ENCODE data around the gene CTRL.
"Not testable (repeated sequence)": the region's sequence is repeated elsewhere in the genome, so short reads cannot be mapped to it uniquely, and the experiment has no call there.

The CTRL gene

DNA sequence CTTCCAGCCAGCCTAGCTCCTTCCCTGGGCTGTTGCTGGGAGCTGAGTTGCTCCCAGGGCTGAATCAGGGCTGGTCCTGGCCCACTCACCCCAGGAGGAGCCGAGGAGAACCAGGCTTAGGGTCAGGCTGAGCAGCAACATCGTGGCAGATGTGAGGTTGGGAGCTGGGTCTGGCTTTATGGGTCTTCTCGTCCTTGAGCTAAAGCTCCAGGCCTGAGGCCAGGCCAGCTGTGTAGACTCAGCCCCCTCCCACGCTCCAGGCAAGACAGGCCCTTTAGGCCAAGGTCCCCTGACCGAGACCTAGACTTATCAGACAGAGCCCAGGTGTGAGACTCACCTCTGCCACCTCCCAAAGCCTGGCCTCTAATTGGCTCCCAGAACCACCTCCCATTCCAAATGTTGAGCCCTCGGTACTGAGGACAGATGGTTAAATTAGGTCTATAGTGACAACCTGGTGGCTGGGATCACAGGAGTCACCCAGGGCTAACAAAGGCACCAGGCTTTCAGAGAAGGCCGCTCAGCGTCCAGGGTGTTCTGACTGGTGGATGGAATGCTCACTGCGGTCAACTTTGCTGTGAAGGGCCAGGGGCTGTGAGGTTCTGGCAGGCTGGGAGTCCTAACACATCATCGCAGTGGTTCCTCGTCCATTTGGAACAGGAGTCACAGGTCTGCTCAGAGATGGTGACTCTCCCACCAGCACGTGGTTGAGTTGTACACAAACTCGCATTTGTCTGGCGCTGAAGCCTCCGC lies at the start of gene CTRL:
TSS of gene CTRL (minus strand) at position 151 of the 750 bp plus-strand sequence. CDS start at position 141, 10 bp downstream.
- Histone ChIP-seq H3K9me3 (ENCODE audit: control insufficient read depth, low read length) (no peaks in the 10 kb centered on the region), H3K4me3 (ENCODE audit: low read length) (no peak within 1 kb of the TSS), H3K4me1 (ENCODE audit: control insufficient read depth, insufficient read depth, low read length) (peaks cover 22% of the 10 kb centered on the region), H3K36me3 (ENCODE audit: control insufficient read depth, insufficient read depth, low read length, severe bottlenecking) (peaks cover 35% of the 10 kb centered on the region), H3K27me3 (replicated peaks; ENCODE audit: control insufficient read depth, insufficient read depth, low read length) (no peaks in the 10 kb centered on the region), H3K9ac (ENCODE audit: low read length) (no peak within 1 kb of the TSS)
- DNase-seq (ENCODE audit: low read depth): no peak

DNA sequence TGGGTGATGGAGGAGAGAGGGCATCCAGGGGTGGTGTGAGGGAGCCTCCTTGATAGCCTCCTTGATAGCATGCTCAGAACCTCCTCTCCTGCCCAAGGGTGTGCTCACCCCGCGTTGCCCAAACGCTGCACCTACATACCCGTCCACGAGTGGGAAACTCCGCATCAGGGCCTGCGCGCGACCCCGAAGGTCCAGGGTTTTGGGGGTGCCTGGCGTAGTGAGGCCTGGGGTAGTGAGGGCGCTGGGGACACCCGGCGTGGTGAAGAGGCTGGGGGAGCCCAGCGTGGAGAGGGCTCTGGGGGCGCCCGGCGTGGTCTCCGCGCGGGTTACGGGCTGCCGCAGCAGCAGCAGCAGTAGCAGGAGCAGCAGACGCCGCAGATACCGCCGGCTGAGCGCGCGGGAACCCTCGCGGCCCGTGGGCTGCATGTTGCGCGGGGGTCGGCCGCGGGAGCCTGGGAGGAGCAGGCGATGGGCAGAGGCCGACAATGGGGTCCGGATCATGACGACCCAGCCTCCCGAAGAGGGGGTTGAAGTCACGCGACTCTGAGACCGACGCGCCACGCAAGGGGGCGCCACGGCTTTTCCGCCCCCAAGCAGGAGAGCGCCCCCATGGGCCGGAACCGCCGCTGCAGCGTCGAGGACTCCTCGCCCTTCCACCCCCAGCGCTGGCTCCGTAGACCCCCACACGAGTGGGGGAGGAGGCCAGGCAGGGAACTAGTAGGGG lies 48.5 kb upstream of the CTRL start, which contains the start of gene DPEP3:
TSS of gene DPEP3 (minus strand) at position 545 of the 724 bp plus-strand sequence. CDS start at position 426, 119 bp downstream.
- H3K4me1 ChIP-seq (ENCODE audit: control insufficient read depth, insufficient read depth, low read length): no peaks in the 10 kb centered on the region
- no peaks in the 10 kb centered on the region for H3K36me3 ChIP-seq (ENCODE audit: control insufficient read depth, insufficient read depth, low read length, severe bottlenecking)
- no peak for DNase-seq (ENCODE audit: low read depth)
- peaks cover 33% of the 10 kb centered on the region for H3K27me3 ChIP-seq (replicated peaks; ENCODE audit: control insufficient read depth, insufficient read depth, low read length)
- H3K9ac ChIP-seq (ENCODE audit: low read length): no peak within 1 kb of the TSS
- H3K4me3 ChIP-seq (ENCODE audit: low read length): no peak within 1 kb of the TSS
- no peaks in the 10 kb centered on the region for H3K9me3 ChIP-seq (ENCODE audit: control insufficient read depth, low read length)

DNA sequence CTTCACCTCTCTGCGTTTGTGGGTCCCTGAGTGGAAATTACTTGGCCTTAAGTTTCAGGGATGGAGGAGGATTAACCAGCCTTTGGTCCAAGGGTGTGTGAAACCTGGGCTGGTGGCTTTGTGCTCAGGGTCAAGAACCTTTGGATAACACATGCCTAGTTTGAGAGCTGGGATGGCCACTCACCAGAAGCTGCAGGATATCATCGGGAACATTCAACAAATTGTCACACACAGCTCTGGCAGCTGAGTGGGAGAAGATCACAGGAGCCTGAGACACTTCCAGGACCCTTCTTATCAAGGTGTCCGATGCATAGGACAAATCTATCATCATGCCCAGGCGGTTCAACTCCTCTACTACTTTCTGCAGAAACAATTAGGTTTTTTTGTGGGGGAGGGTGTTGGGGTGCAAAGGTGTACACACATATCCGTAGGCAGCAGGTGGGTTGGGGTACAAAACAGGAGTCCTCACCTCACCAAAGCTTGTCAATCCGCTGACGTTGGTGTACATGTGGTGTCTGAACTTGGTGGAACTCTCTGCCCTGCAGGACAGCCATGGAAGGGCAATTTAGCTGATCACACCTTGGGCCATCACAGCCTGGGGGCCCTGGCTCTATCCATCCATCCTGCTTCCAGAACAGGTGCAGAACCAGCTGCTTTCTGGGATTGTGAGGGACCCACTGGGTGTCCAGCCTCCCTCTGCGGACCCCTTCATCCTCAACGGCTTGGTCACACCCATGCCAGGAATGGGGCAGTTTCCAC lies 46.0 kb upstream of the CTRL start:
- Histone ChIP-seq H3K9ac (ENCODE audit: low read length) (no peak overlapping the region), H3K36me3 (ENCODE audit: control insufficient read depth, insufficient read depth, low read length, severe bottlenecking) (no peaks in the 10 kb centered on the region)
- DNase-seq (ENCODE audit: low read depth): no peak

GRCh38 chr16:67977005-67977404 lies 45.3 kb upstream of the CTRL start:
- no peaks in the 10 kb centered on the region for H3K4me1 ChIP-seq (ENCODE audit: control insufficient read depth, insufficient read depth, low read length)
- no peak overlapping the region for H3K4me3 ChIP-seq (ENCODE audit: low read length)
- no peak overlapping the region for H3K9ac ChIP-seq (ENCODE audit: low read length)
- no peaks in the 10 kb centered on the region for H3K9me3 ChIP-seq (ENCODE audit: control insufficient read depth, low read length)
- no peak for DNase-seq (ENCODE audit: low read depth)
- H3K36me3 ChIP-seq (ENCODE audit: control insufficient read depth, insufficient read depth, low read length, severe bottlenecking): no peaks in the 10 kb centered on the region
- H3K27me3 ChIP-seq (replicated peaks; ENCODE audit: control insufficient read depth, insufficient read depth, low read length): peaks cover 27% of the 10 kb centered on the region

More for the DNA sequence above, 46.0 kb upstream of the CTRL start:
- Histone ChIP-seq H3K27me3 (replicated peaks; ENCODE audit: control insufficient read depth, insufficient read depth, low read length) (peaks cover 27% of the 10 kb centered on the region), H3K9me3 (ENCODE audit: control insufficient read depth, low read length) (no peaks in the 10 kb centered on the region), H3K4me1 (ENCODE audit: control insufficient read depth, insufficient read depth, low read length) (no peaks in the 10 kb centered on the region), H3K4me3 (ENCODE audit: low read length) (no peak overlapping the region)

DNA sequence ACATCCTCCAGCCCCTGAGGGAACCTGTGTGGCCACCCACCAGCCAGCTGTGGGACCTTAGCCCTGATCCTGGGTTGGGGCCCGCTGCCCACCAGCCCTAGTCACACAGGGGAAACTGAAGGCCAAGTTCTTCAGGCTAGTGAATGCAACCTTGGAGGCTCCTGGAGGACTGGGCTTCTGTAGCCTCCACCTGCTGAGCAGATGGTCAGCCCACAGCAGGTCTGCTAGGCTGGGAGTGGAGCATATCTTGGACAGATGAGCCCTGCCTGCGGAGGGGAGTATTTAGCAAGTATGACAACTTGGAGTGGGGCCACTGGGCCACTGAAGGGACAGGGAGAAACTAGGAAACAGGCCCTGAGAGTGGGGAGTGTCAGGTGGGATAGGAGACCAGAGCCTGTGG lies 44.5 kb upstream of the CTRL start:
- H3K9me3 ChIP-seq (ENCODE audit: control insufficient read depth, low read length): no peaks in the 10 kb centered on the region
- H3K9ac ChIP-seq (ENCODE audit: low read length): no peak overlapping the region
- peaks cover 27% of the 10 kb centered on the region for H3K27me3 ChIP-seq (replicated peaks; ENCODE audit: control insufficient read depth, insufficient read depth, low read length)
- no peaks in the 10 kb centered on the region for H3K4me1 ChIP-seq (ENCODE audit: control insufficient read depth, insufficient read depth, low read length)
- no peaks in the 10 kb centered on the region for H3K36me3 ChIP-seq (ENCODE audit: control insufficient read depth, insufficient read depth, low read length, severe bottlenecking)
- no peak overlapping the region for H3K4me3 ChIP-seq (ENCODE audit: low read length)
- DNase-seq (ENCODE audit: low read depth): no peak

DNA sequence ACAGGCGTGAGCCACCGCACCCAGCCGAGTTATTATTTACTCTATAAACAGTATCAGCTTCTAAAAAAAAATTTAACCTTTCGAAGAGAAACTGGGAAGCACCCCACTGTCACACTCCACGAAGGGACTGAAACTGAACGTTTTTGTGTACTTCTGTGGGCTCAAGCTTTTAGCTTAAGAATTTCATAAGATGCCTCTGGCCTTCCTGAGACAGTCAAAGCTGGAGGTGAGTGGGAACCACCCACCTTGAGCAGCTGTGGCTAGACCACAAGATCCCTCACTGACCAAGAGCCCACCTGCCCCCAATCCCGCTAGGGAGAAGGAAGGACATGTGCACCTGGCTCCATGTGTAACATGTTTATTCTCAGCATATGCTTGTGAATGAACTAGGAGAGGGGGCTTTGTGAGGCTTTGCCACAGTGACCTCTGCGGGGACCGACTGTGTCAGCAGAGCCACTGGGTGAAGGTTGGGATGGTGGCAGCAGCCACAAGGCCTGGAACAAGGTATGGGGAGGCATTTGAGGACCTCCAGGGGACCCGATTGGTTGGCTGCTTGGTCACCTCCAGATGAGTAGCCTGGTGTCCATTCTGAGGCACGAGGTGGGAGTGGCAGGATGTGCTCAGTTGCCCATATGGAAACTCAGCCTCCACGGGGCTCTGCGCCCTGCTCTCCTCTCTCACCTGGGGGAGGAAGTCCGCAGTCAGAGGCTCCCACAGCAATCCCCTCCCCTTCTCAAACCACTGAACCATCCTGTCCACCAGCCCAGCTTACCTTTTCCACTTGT lies 43.9 kb upstream of the CTRL start:
- Histone ChIP-seq H3K4me3 (ENCODE audit: low read length) (no peak overlapping the region), H3K36me3 (ENCODE audit: control insufficient read depth, insufficient read depth, low read length, severe bottlenecking) (no peaks in the 10 kb centered on the region), H3K27me3 (replicated peaks; ENCODE audit: control insufficient read depth, insufficient read depth, low read length) (peaks cover 25% of the 10 kb centered on the region), H3K9ac (ENCODE audit: low read length) (no peak overlapping the region), H3K4me1 (ENCODE audit: control insufficient read depth, insufficient read depth, low read length) (no peaks in the 10 kb centered on the region), H3K9me3 (ENCODE audit: control insufficient read depth, low read length) (no peaks in the 10 kb centered on the region)
- DNase-seq (ENCODE audit: low read depth): no peak

GRCh38 chr16:67972285-67972684 lies 40.6 kb upstream of the CTRL start:
- H3K36me3 ChIP-seq (ENCODE audit: control insufficient read depth, insufficient read depth, low read length, severe bottlenecking); DNase-seq (ENCODE audit: low read depth); H3K4me3 ChIP-seq (ENCODE audit: low read length); H3K4me1 ChIP-seq (ENCODE audit: control insufficient read depth, insufficient read depth, low read length); H3K9ac ChIP-seq (ENCODE audit: low read length); H3K9me3 ChIP-seq (ENCODE audit: control insufficient read depth, low read length): not testable (repeated sequence)
- peaks cover 11% of the 10 kb centered on the region for H3K27me3 ChIP-seq (replicated peaks; ENCODE audit: control insufficient read depth, insufficient read depth, low read length)

DNA sequence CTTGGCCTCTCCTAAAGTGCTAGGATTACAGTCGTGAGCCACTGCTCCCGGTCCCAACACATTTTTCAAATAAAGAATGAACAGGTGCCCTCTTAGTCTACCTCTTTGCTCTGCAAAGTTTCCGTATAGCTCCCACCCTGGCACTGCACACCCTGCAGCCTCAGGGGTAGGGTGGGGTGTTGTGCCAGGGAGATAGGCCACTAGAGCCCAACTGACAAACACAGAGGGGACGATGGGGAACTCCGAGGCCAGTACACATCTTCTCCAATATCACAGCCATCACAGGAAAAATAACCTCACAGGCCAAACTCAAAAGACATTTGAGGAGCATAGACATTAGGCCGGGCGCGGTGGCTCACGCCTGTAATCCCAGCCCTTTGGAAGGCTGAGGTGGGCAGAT lies 39.4 kb upstream of the CTRL start:
- Histone ChIP-seq H3K4me1 (ENCODE audit: control insufficient read depth, insufficient read depth, low read length) (peaks cover 19% of the 10 kb centered on the region), H3K4me3 (ENCODE audit: low read length) (no peak overlapping the region), H3K9ac (ENCODE audit: low read length) (no peak overlapping the region), H3K27me3 (replicated peaks; ENCODE audit: control insufficient read depth, insufficient read depth, low read length) (peaks cover under 1% of the 10 kb centered on the region), H3K36me3 (ENCODE audit: control insufficient read depth, insufficient read depth, low read length, severe bottlenecking) (no peaks in the 10 kb centered on the region), H3K9me3 (ENCODE audit: control insufficient read depth, low read length) (no peaks in the 10 kb centered on the region)
- no peak for DNase-seq (ENCODE audit: low read depth)

GRCh38 chr16:67969254-67970039 lies 37.8 kb upstream of the CTRL start:
- Histone ChIP-seq H3K36me3 (ENCODE audit: control insufficient read depth, insufficient read depth, low read length, severe bottlenecking) (no peaks in the 10 kb centered on the region), H3K9me3 (ENCODE audit: control insufficient read depth, low read length) (no peaks in the 10 kb centered on the region), H3K4me1 (ENCODE audit: control insufficient read depth, insufficient read depth, low read length) (peaks cover 33% of the 10 kb centered on the region), H3K9ac (ENCODE audit: low read length) (peak overlapping the region; percentile 97), H3K4me3 (ENCODE audit: low read length) (peak overlapping the region; percentile 92), H3K27me3 (replicated peaks; ENCODE audit: control insufficient read depth, insufficient read depth, low read length) (no peaks in the 10 kb centered on the region)
- no peak for DNase-seq (ENCODE audit: low read depth)

All from adipocyte (in vitro differentiated cells).